Gastrocnemius medialis (tissue), 4 donors: ENCODE results near the gene SYCN. TPM values are rescaled to one million over a fixed set of nuclear protein-coding genes. Genes with fewer than 3 reads are reported as not detected.

Source experiments
- ATAC-seq, 2 donors: fragments of 150-250 bp; one replicate each; pipeline ENCODE4 v1.9.1; 2016
- DNase-seq, 2 donors: peaks; one replicate each; pipeline ENCODE4 v3.0.0-alpha.2; 2019
- H3K27ac ChIP-seq, 4 donors: fragments of 200-600 bp; sonication (generic); 1 replicate in 1 of 4; 2 replicates in 3 of 4; pipeline ENCODE4 v1.5.1; 2016 to 2018; ENCODE audit warnings: mild to moderate bottlenecking in 2 of 4, moderate library complexity in 1 of 4
- H3K27me3 ChIP-seq, 3 donors: fragments of 200-600 bp; sonication (generic) in 2 of 3; 1 replicate in 1 of 3; 2 replicates in 2 of 3; pipeline versions ENCODE4 v1.5.1 to v1.6.0; 2016 to 2019; ENCODE audit warnings: mild to moderate bottlenecking in 1 of 3, moderate library complexity in 1 of 3
- H3K36me3 ChIP-seq, 2 donors: fragments of 200-600 bp; sonication (generic) in 1 of 2; one replicate each; pipeline ENCODE4 v1.5.1; 2017 to 2018
- H3K4me1 ChIP-seq, 2 donors: fragments of 200-600 bp; sonication (generic) in 1 of 2; one replicate each; pipeline ENCODE4 v1.5.1; 2016 to 2017; ENCODE audit warnings: mild to moderate bottlenecking in 2 of 2
- H3K4me3 ChIP-seq, 4 donors: fragments of 200-600 bp; sonication (generic) in 3 of 4; 1 replicate in 1 of 4; 2 replicates in 3 of 4; pipeline ENCODE4 v1.5.1; 2016 to 2019; ENCODE audit warnings: mild to moderate bottlenecking in 2 of 4
- H3K9me3 ChIP-seq, 3 donors: fragments of 200-600 bp; sonication (generic) in 2 of 3; 1 replicate in 1 of 3; 2 replicates in 2 of 3; pipeline ENCODE4 v1.5.1; 2016 to 2019
- CTCF ChIP-seq, 5 experiments: fragments of 450-650 bp in 3 of 5; fragments of 200-600 bp in 2 of 5; sonication (generic) in 2 of 5; IDR thresholded peaks in 4 of 5; conservative IDR thresholded peaks in 1 of 5; 1 replicate in 4 of 5; 2 replicates in 1 of 5; pipeline ENCODE4 v1.5.1; 2016 to 2019; ENCODE audit warnings: antibody characterized with exemption in 5 of 5, mild to moderate bottlenecking in 3 of 5, moderate library complexity in 3 of 5
- POLR2A ChIP-seq, 2 donors: fragments of 450-650 bp; IDR thresholded peaks; one replicate each; pipeline ENCODE4 v1.6.1; 2017; ENCODE audit warnings: antibody characterized with exemption in 2 of 2, mild to moderate bottlenecking in 2 of 2, moderate library complexity in 2 of 2
- in situ Hi-C, 4 donors: fragments of 200-750 bp; cut with MboI; loops; one replicate each; pipeline versions ENCODE4 v1.15.0 to v1.8.0; 2017; ENCODE audit warnings: low sequenced_read_pairs in 4 of 4
- intact Hi-C: fragments of 100-400 bp; cut with DNase I; formaldehyde crosslinking; loops from one replicate; pipeline ENCODE4 v1.15.1; 2023; ENCODE audit warnings: low total_unique reads
- total RNA-seq, 4 donors: library from RNA; depleted of rRNA; stranded (reverse); fragments of >200 nt; gene quantifications; one replicate each; pipeline versions ENCODE4 v1.1.0 to v1.2.3, GENCODE V29; 2016

The SYCN gene
- total RNA-seq, 4 donors from 2014 or later, result not detected

- TF ChIP-seq POLR2A (IDR thresholded peaks at IDR 0.05) (no peak), CTCF (IDR thresholded peaks at IDR 0.05 in 4 of 5, conservative IDR thresholded peaks at IDR 0.05 in 1 of 5) (no peak)
- in situ Hi-C loops, result no loop called here
- ATAC-seq (no peak), DNase-seq (no peak)
- H3K27ac ChIP-seq, result no peak overlapping the region
- peaks cover 0 to under 1% of the 10 kb centered on the region in 2 donors for H3K36me3 ChIP-seq
- H3K4me1 ChIP-seq, result no peaks in the 10 kb centered on the region
- H3K27me3 ChIP-seq, result peaks cover 0 to 4% (median 0%) of the 10 kb centered on the region in 3 donors
- no peaks in the 10 kb centered on the region for H3K9me3 ChIP-seq
- H3K4me3 ChIP-seq, result no peak overlapping the region
- intact Hi-C loops, result no loop called here
These were observed 21.0 kb downstream of the SYCN start for GRCh38 chr19:39183104-39183503.

GRCh38 chr19:39182174-39182505 is 21.9 kb downstream of the SYCN start:
- no peak overlapping the region for H3K4me3 ChIP-seq
- in situ Hi-C loops (no loop called here), intact Hi-C loops (no loop called here)
- ATAC-seq (no peak), DNase-seq (no peak)
- no peaks in the 10 kb centered on the region for H3K4me1 ChIP-seq
- peaks cover 0 to 9% of the 10 kb centered on the region in 2 donors for H3K36me3 ChIP-seq
- no peak for TF ChIP-seq POLR2A (IDR thresholded peaks at IDR 0.05)
- no peak for TF ChIP-seq CTCF (IDR thresholded peaks at IDR 0.05 in 4 of 5, conservative IDR thresholded peaks at IDR 0.05 in 1 of 5)
- H3K27me3 ChIP-seq, result no peaks in the 10 kb centered on the region
- no peaks in the 10 kb centered on the region for H3K9me3 ChIP-seq
- no peak overlapping the region for H3K27ac ChIP-seq

- Histone ChIP-seq H3K36me3 (peaks cover 0 to 14% of the 10 kb centered on the region in 2 donors), H3K27me3 (no peaks in the 10 kb centered on the region), H3K4me3 (no peak overlapping the region), H3K27ac (no peak overlapping the region), H3K4me1 (no peaks in the 10 kb centered on the region), H3K9me3 (no peaks in the 10 kb centered on the region)
- TF ChIP-seq POLR2A (IDR thresholded peaks at IDR 0.05), result no peak
- no peak for TF ChIP-seq CTCF (IDR thresholded peaks at IDR 0.05 in 4 of 5, conservative IDR thresholded peaks at IDR 0.05 in 1 of 5)
- in situ Hi-C loops, result no loop called here
- ATAC-seq (no peak), DNase-seq (no peak)
- intact Hi-C loops, result no loop called here
These were observed 22.4 kb downstream of the SYCN start for GRCh38 chr19:39181500-39182173.

GRCh38 chr19:39180749-39181148 is 23.3 kb downstream of the SYCN start:
- ATAC-seq (no peak), DNase-seq (no peak)
- H3K9me3 ChIP-seq, result no peaks in the 10 kb centered on the region
- in situ Hi-C loops (no loop called here), intact Hi-C loops (no loop called here)
- TF ChIP-seq CTCF (IDR thresholded peaks at IDR 0.05 in 4 of 5, conservative IDR thresholded peaks at IDR 0.05 in 1 of 5) (no peak), POLR2A (IDR thresholded peaks at IDR 0.05) (no peak)
- no peaks in the 10 kb centered on the region for H3K4me1 ChIP-seq
- H3K27ac ChIP-seq, result no peak overlapping the region
- H3K4me3 ChIP-seq, result no peak overlapping the region
- peaks cover 0 to 16% of the 10 kb centered on the region in 2 donors for H3K36me3 ChIP-seq
- no peaks in the 10 kb centered on the region for H3K27me3 ChIP-seq

GRCh38 chr19:39179754-39180153 is 24.3 kb downstream of the SYCN start:
- DNase-seq, result no peak
- no peak for ATAC-seq
- Histone ChIP-seq H3K4me3 (no peak overlapping the region), H3K9me3 (no peaks in the 10 kb centered on the region), H3K36me3 (peaks cover 0 to 16% of the 10 kb centered on the region in 2 donors), H3K27me3 (no peaks in the 10 kb centered on the region), H3K27ac (no peak overlapping the region), H3K4me1 (no peaks in the 10 kb centered on the region)
- TF ChIP-seq POLR2A (IDR thresholded peaks at IDR 0.05) (no peak), CTCF (IDR thresholded peaks at IDR 0.05 in 4 of 5, conservative IDR thresholded peaks at IDR 0.05 in 1 of 5) (no peak)
- intact Hi-C loops, result no loop called here
- in situ Hi-C loops, result no loop called here
